Body of pancreas (tissue), 4 donors: ENCODE results near the gene AGAP1.

ENCODE experiments used
- POLR2A ChIP-seq, 3 donors: fragments of 450-650 bp; IDR thresholded peaks; one replicate each; pipeline ENCODE4 v1.6.1; 2016; ENCODE audit warnings: antibody characterized with exemption in 3 of 3, mild to moderate bottlenecking in 2 of 3
- TF ChIP-seq, protein P1 (sequence below), 7 experiments: fragments of 450-650 bp in 4 of 7; fragments of 200-600 bp in 3 of 7; sonication (generic) in 3 of 7; IDR thresholded peaks; one replicate each; pipeline ENCODE4 v1.5.1; 2016 to 2019; ENCODE audit warnings: antibody characterized with exemption in 7 of 7

DNA sequence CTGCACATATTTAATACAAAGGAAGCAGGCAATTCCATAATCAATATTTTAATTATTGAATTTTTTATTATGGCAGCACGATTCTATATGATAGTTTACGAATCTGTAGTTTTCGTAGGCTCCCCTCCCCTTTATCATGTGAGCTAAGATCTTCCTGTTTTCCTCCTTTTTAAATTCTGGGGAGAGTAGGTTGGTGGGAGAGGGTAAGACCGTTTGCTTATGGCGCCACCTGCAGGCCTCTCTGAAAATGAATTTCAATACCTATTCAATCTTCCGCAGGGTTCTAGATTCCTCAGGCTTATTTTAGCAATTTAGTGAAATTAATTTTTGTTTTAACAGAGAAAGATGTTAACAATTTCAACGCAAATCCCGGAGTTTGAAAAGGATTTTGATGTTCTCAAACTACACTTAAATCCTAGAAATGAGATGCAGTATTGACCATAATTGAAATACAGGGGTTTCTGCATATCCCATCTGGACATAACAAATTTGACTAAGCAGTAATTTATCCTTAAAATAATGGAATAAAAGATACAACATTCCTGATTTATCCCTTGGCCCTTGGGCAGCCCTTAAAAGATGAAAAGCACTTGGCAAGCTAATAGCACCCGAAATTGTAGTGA, 687.1 kb downstream of the AGAP1 start:
- TF ChIP-seq, protein P1, sequence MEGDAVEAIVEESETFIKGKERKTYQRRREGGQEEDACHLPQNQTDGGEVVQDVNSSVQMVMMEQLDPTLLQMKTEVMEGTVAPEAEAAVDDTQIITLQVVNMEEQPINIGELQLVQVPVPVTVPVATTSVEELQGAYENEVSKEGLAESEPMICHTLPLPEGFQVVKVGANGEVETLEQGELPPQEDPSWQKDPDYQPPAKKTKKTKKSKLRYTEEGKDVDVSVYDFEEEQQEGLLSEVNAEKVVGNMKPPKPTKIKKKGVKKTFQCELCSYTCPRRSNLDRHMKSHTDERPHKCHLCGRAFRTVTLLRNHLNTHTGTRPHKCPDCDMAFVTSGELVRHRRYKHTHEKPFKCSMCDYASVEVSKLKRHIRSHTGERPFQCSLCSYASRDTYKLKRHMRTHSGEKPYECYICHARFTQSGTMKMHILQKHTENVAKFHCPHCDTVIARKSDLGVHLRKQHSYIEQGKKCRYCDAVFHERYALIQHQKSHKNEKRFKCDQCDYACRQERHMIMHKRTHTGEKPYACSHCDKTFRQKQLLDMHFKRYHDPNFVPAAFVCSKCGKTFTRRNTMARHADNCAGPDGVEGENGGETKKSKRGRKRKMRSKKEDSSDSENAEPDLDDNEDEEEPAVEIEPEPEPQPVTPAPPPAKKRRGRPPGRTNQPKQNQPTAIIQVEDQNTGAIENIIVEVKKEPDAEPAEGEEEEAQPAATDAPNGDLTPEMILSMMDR (IDR thresholded peaks at IDR 0.05): peak; percentile 15 to 66 (median 49)
- no peak for TF ChIP-seq POLR2A (IDR thresholded peaks at IDR 0.05)
